SK-MEL-5 (cell line): ENCODE results near the gene ABHD14A. TPM values are rescaled to one million over a fixed set of nuclear protein-coding genes. Genes with fewer than 3 reads are reported as not detected.
"Not testable (repeated sequence)": the region's sequence is repeated elsewhere in the genome, so short reads cannot be mapped to it uniquely, and the experiment has no call there.

Experiments used
- DNase-seq: peaks from one replicate; pipeline ENCODE4 v3.0.0-alpha.2; 2016; ENCODE audit warnings: low read depth, low spot score
- in situ Hi-C: cut with HindIII; loops from 2 replicates; pipeline ENCODE4 v1.10.0; 2016; ENCODE audit warnings: low sequenced_read_pairs, high pct_unique_total_duplicates, low pct_unique_long_range_greater_than_20kb
- polyA plus RNA-seq, 2 experiments: library from polyadenylated mRNA; depleted of rRNA; stranded (reverse); fragments of >200 nt; gene quantifications; 2 replicates each; pipeline ENCODE4 v1.2.3, GENCODE V29; 2015
- total RNA-seq: library from RNA; depleted of rRNA; stranded (reverse); fragments of >200 nt; shearing (Covaris generic); gene quantifications from 2 replicates; pipeline ENCODE4 v1.2.3, GENCODE V29; 2014; rRNA removed

ABHD14A gene
- 45.2 and 46.0 TPM in 2 replicates for total RNA-seq
- polyA plus RNA-seq (2015; cell fraction: cytosol; rRNA removed), result 81.9 and 91.7 TPM in 2 replicates
- polyA plus RNA-seq (2015; cell fraction: nucleus; rRNA removed), result 3.6 and 6.3 TPM in 2 replicates

GRCh38 chr3:51974963-51975851, at the start of gene ABHD14A:
TSS of gene ABHD14A (plus strand) at chr3:51975064. CDS start at chr3:51975136, 72 bp downstream.
- peak; percentile 54 for DNase-seq

DNA sequence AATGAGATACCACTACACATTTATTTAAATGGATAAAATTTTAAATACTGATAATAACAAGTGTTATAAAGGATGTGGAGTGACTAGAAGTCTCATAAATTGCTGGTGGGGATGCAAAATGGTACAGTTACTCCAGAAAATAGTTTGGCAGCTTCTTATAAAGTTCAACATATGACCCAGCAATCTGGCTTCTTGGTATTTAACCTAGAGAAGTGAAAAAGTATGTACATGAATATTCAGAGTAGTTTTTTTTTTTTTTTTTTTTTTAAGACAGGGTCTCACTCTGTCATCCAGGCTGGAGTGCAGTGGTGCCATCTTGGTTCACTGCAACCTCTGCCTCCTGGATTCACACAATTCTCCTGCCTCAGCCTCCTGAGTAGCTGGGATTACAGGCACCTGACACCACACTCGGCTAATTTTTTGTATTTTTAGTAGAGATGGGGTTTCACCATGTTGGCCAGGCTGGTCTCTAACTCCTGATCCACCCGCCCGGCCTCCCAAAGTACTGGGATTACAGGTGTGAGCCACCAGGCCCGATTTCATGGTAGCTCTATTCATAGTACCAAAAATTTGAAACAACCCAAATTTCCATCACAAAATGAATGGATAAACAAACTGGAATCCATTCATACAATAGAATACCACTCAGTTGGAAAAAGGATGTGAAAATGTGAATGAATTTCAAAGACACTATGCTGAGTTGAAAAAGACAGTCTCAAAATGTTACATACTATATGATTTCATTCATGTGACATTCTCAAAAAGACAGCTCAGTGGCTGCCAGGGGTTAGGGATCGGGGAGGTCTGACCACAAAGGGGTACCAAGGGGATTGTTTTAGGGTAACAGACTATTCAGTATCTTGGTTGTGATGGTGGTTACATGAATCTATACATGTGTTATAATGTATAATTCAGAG, 47.5 kb upstream of the ABHD14A start:
- no peak for DNase-seq
- in situ Hi-C loops, result no loop called here

More at GRCh38 chr3:51974963-51975851, at the start of gene ABHD14A:
- in situ Hi-C loops, result no loop called here

DNA sequence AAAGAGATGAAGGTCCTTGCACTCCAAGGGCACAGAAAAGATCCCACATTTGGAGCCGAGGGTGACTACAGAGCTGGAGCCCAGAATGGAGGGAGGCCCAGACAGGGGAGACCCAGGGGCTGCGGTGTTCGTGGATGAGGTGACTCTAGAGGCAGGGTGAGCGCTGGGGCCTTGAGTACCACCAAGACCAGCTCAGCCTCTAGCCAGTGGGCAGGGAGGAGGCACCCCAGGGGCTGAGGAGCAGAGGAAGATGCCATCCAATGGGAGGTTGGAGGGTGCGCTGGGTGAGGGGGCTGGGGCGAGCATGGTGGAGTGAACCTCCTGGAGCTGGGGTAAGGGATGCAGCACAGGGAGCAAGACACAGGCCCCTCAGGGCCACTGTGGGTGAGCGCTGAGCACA, 46.4 kb upstream of the ABHD14A start:
- in situ Hi-C loops, result no loop called here
- no peak for DNase-seq

GRCh38 chr3:51928981-51929380, 45.9 kb upstream of the ABHD14A start:
- DNase-seq, in situ Hi-C loops: not testable (repeated sequence)

- in situ Hi-C loops, result no loop called here
- no peak for DNase-seq
Observed at GRCh38 chr3:51929420-51930003, 45.4 kb upstream of the ABHD14A start.

- no peak for DNase-seq
- in situ Hi-C loops, result no loop called here
Observed at GRCh38 chr3:51930439-51930838, 44.4 kb upstream of the ABHD14A start.

DNA sequence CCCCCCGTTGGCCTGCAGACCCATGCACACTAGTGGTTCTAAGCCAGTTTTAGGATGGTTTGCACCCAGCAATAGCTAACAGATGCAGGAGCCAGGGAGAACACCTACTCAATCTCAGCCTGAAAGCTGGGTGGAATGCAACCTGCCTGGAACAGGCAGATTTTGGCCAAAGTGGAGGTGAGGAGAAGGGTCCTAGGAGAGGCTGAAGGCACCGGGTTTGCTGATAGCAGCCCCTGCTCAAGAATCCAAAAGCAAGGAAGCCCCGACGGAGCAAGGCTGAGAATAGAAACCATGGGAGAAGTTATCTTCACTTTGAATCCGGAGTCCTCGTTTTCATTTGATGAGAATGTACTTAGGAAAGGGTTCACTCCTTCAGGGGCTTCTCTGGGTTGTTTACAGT, 43.1 kb upstream of the ABHD14A start:
- in situ Hi-C loops, result no loop called here
- DNase-seq, result no peak

- in situ Hi-C loops, result no loop called here
- DNase-seq, result no peak
Observed at GRCh38 chr3:51932471-51933370, 42.1 kb upstream of the ABHD14A start.

DNA sequence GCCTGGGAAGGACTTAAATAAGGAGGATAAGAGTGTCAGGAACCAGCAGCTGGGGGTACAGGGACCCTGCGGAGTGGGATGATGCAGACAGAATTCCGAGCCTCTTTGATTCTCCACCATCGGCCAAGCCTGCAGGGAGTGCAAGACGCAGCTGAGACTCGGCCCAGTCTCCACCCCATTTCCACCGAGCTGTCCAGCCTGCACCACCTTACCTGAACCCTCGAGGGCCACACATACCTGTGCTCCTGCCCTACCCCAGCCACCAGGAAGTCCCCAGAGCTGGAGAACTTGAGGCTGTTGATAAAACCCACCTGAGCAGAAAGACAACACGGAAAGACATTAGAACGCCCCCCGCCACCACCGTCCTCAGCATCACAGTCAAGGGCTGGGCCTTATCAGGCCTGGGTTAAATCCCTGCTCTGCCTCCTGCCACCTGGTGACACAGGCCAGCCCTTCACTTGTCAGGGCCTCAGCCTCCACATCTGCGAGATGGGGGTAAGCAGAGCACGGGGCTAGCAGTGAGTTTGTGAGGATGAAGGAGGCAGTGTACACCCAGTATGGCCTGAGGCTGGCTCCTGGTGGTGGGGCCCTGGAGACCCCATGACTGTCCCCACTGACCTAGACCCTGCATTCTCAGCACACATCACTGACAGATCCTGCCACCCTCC, 41.3 kb upstream of the ABHD14A start:
- in situ Hi-C loops, result no loop called here
- DNase-seq, result no peak

DNA sequence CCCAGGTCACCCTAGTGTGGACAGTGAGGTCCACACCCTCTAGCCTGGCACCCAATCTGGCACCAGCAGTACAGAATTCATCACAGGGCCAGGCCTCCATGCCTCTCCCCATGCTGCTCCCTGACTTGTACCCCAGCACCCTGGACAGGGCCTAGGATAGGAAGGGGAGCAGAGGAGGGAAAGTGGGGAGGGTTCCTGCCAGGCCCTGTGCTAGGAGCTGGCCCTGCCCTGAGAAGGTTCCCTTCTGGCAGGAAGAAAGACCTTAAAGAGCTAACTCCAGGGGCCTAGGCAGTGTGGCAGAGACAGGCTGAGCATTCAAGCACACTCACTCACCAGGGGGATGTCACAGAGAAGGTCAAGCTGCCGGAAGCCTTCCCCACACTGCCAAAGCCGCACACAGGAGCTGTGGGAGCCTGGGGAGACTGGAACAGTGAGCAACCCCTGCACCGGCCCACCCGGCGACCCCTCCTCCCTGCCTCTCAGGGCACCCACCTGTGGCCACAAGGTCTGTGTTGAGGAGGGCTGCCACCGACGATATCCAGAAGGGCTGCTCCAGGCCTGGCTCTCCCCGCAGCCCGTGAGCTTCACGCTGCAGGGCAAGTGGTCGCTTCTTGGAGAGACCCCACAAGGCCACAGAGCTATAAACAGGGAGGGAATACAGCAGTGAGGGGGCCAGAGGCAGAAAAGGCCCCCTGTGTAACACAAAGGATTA, 40.6 kb upstream of the ABHD14A start:
- no peak for DNase-seq
- in situ Hi-C loops, result no loop called here

- in situ Hi-C loops, result no loop called here
- DNase-seq, result no peak
Observed at GRCh38 chr3:51934991-51935885, 39.6 kb upstream of the ABHD14A start.

DNA sequence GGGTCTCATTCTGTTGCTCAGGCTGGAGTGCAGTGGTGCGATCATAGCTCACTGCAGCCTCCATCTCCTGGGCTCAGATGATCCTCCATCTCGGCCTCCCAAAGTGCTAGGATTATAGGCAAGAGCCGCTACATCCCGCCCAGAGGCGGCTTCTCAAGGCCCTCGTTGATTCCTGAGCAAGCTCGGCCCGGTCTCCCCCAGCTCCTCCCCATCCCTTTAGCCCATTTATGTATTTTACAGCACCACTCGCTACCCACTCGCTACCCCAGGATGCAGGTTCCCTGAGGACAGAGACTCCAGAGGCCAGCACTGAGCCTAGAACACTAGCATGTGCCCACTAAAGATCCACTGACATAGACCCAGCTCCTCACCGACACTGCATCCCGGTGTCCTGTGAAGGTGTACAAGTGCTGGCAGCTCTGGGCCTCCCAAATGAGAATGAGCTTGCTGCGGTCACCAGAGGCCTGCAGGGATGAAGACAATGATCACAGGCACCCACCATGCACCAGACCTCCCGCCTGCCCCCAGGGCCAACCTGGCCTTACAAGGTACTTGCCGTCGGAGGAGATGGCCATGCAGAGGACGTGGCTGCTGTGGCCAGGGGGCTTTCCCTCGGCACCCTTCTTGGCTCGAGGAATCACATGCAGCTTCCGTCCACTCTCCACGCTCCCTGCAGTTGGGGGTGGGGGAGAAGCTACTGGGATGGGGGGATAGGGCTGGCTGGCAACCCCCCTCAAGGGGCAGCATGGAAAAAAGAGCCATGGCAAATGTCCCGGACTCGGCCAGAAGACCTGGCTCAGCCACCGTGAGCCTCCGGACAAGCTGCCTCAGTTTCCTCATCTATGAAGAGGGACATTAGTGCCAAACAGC, 38.7 kb upstream of the ABHD14A start:
- DNase-seq, result no peak
- in situ Hi-C loops, result no loop called here

GRCh38 chr3:51937014-51937413, 37.9 kb upstream of the ABHD14A start:
- DNase-seq, result no peak
- in situ Hi-C loops, result no loop called here
